MCF 10A (cell line): Measurements from ENCODE around the gene CSRP1. TPM values are rescaled to one million over a fixed set of nuclear protein-coding genes. Genes with fewer than 3 reads are reported as not detected.

ENCODE experiments used
- Bru-seq: library from RNA; stranded (reverse); fragments of 400-500 nt; gene quantifications from one replicate; lab custom pipeline; 2021; lab: Mats Ljungman, UMichigan
- BruChase-seq, 2 experiments: library from RNA; stranded (reverse); fragments of 400-500 nt; gene quantifications; one replicate each; lab custom pipeline; 2021; lab: Mats Ljungman, UMichigan
- BruUV-seq: library from RNA; stranded (reverse); fragments of 400-500 nt; replicated peaks from 2 replicates; lab custom pipeline; 2021; lab: Mats Ljungman, UMichigan
- CTCF ChIA-PET: fragments of 300-600 bp; sonication (Branson Sonifier 250); formaldehyde crosslinking; extraction: SDS; loops from one replicate; lab custom pipeline; 2021; ENCODE audit warnings: antibody characterized with exemption, inconsistent platforms; lab: Yijun Ruan, JAX
- POLR2A ChIA-PET: fragments of 300-600, 350-650 bp; sonication (Branson Sonifier 250); formaldehyde crosslinking; extraction: SDS; loops from one replicate; lab custom pipeline; 2020; ENCODE audit warnings: antibody characterized with exemption, inconsistent platforms; lab: Yijun Ruan, JAX
- DNase-seq: peaks from one replicate; pipeline ENCODE4 v3.0.0-alpha.2; 2018; ENCODE audit not compliant: unreplicated experiment
- H3K27ac Mint-ChIP-seq: one replicate; pipeline ENCODE4 v1.8.0; 2022; ENCODE audit warnings: mild to moderate bottlenecking, low read depth, mixed read lengths; ENCODE audit not compliant: unreplicated experiment
- H3K27me3 Mint-ChIP-seq: one replicate; pipeline ENCODE4 v1.8.0; 2022; ENCODE audit warnings: mixed read lengths; ENCODE audit not compliant: insufficient read depth, unreplicated experiment
- H3K36me3 Mint-ChIP-seq: one replicate; pipeline ENCODE4 v1.8.0; 2022; ENCODE audit warnings: mild to moderate bottlenecking, moderate library complexity, mixed read lengths; ENCODE audit not compliant: insufficient read depth, unreplicated experiment
- H3K4me1 Mint-ChIP-seq: one replicate; pipeline ENCODE4 v1.8.0; 2022; ENCODE audit warnings: mixed read lengths; ENCODE audit not compliant: insufficient read depth, unreplicated experiment
- H3K4me3 Mint-ChIP-seq: one replicate; pipeline ENCODE4 v1.8.0; 2022; ENCODE audit warnings: mild to moderate bottlenecking, moderate library complexity, mixed read lengths; ENCODE audit not compliant: unreplicated experiment
- H3K9me3 Mint-ChIP-seq: one replicate; pipeline ENCODE4 v1.8.0; 2022; ENCODE audit warnings: mixed read lengths; ENCODE audit not compliant: unreplicated experiment
- CTCF ChIP-seq: fragments of 200-600 bp; IDR thresholded peaks from one replicate; pipeline ENCODE4 v1.8.0; 2022; ENCODE audit warnings: antibody characterized with exemption, mild to moderate bottlenecking; ENCODE audit not compliant: unreplicated experiment
- intact Hi-C: fragments of 100-400 bp; cut with micrococcal nuclease; formaldehyde crosslinking; loops from 2 replicates; pipeline ENCODE4 v1.14.1; 2022
- long read RNA-seq: library from polyadenylated mRNA; stranded (forward); transcript quantifications from one replicate; pipeline ENCODE4 v2.0.0, GENCODE V29; 2022
- total RNA-seq: library from RNA; stranded (reverse); gene quantifications from 2 replicates; pipeline ENCODE4 v1.2.3, GENCODE V29; 2022

CSRP1 gene
- total RNA-seq, result 263 and 358 TPM in 2 replicates
- percentile 97 among the genes with signal in this experiment for Bru-seq, nascent RNA
- percentile 95 among the genes with signal in this experiment for BruChase-seq, experiment 1, labeled RNA remaining after a 6-hour chase
- percentile 96 among the genes with signal in this experiment for BruChase-seq, experiment 2, labeled RNA remaining after a 2-hour chase
- long read RNA-seq, full-length matches to known transcripts, result 492 of 547 reads
- long read RNA-seq, partial matches to known transcripts, result 16 of 547 reads
- long read RNA-seq, other reads (novel, unspliced or antisense), result 39 of 547 reads

GRCh38 chr1:201506557-201507359 is at the start of gene CSRP1:
Gene CSRP1 (minus strand): TSS chr1:201507123. CDS start chr1:201496303, 10,820 bp downstream.
- DNase-seq, result peak; percentile 89
- POLR2A ChIA-PET, result interaction anchor here (0.6 to 15.5 kb wide), 15 partner anchors 9 to 649 kb away, joined by 3 to 330 read pairs (median 5); partner anchors contain the start of gene PHLDA3
- no peak for TF ChIP-seq CTCF
- no peaks in the 10 kb centered on the region for H3K27me3 Mint-ChIP-seq
- peak within 1 kb of the TSS; percentile 86 for H3K27ac Mint-ChIP-seq
- intact Hi-C loops, result no loop called here
- no TSS peak for BruUV-seq
- H3K9me3 Mint-ChIP-seq, result no peaks in the 10 kb centered on the region
- H3K4me1 Mint-ChIP-seq, result peaks cover 54% of the 10 kb centered on the region
- peak within 1 kb of the TSS; percentile 79 for H3K4me3 Mint-ChIP-seq
- CTCF ChIA-PET, result interaction anchor here (0.6 to 70.3 kb wide), 8 partner anchors 3 to 203 kb away, joined by 3 to 3816 read pairs (median 4); partner anchors contain the start of genes CSRP1 and PHLDA3
- peaks cover 10% of the 10 kb centered on the region for H3K36me3 Mint-ChIP-seq

DNA sequence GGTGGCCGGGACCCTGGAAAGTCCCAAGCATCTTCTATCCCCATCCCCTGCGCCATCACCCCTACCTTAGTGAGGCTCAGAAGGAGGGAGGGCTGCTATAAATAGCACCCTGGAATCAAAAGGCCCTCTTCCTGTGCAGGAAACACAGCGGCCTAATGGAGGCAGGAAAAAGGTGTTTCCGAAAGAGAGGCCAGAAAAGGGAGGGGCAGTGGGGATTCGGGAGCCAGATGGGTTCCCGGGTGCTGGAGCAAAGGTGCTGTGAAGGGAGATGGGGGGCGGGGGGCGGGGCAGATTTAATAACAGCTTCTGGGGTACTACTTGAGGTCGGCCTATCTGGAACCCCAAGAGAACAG is 48.6 kb upstream of the CSRP1 start:
- intact Hi-C loops, result no loop called here
- peaks cover 23% of the 10 kb centered on the region for H3K4me1 Mint-ChIP-seq
- no peaks in the 10 kb centered on the region for H3K27me3 Mint-ChIP-seq
- no TSS peak for BruUV-seq
- no peaks in the 10 kb centered on the region for H3K9me3 Mint-ChIP-seq
- POLR2A ChIA-PET, result interaction anchor here (1.1 kb wide), 1 partner anchor 21 kb away, joined by 3 read pairs; no protein-coding TSS in a partner anchor
- DNase-seq, result no peak
- TF ChIP-seq CTCF, result no peak
- H3K4me3 Mint-ChIP-seq, result no peak overlapping the region
- no peaks in the 10 kb centered on the region for H3K36me3 Mint-ChIP-seq
- CTCF ChIA-PET, result interaction anchor here (0.6 to 17.3 kb wide), 10 partner anchors 11 to 312 kb away, joined by 3 to 779 read pairs (median 3); no protein-coding TSS in a partner anchor
- no peak overlapping the region for H3K27ac Mint-ChIP-seq

- no peak for DNase-seq
- no TSS peak for BruUV-seq
- H3K9me3 Mint-ChIP-seq, result no peaks in the 10 kb centered on the region
- no peak for TF ChIP-seq CTCF
- H3K27me3 Mint-ChIP-seq, result no peaks in the 10 kb centered on the region
- no peak overlapping the region for H3K27ac Mint-ChIP-seq
- H3K36me3 Mint-ChIP-seq, result no peaks in the 10 kb centered on the region
- no peak overlapping the region for H3K4me3 Mint-ChIP-seq
- ChIA-PET CTCF (interaction anchor here (0.6 to 17.3 kb wide), 10 partner anchors 10 to 312 kb away, joined by 3 to 779 read pairs (median 3); no protein-coding TSS in a partner anchor), POLR2A (interaction anchor here (1.1 kb wide), 1 partner anchor 20 kb away, joined by 3 read pairs; no protein-coding TSS in a partner anchor)
- intact Hi-C loops, result no loop called here
- peaks cover 17% of the 10 kb centered on the region for H3K4me1 Mint-ChIP-seq
These were observed 48.1 kb upstream of the CSRP1 start for GRCh38 chr1:201554789-201555592.
